ENCODE results near the gene RASGRF2. TPM values are rescaled to one million over a fixed set of nuclear protein-coding genes. Genes with fewer than 3 reads are reported as not detected.

RASGRF2 gene
- total RNA-seq, 1 experiment from 2014 or later = 0.18 TPM

DNA sequence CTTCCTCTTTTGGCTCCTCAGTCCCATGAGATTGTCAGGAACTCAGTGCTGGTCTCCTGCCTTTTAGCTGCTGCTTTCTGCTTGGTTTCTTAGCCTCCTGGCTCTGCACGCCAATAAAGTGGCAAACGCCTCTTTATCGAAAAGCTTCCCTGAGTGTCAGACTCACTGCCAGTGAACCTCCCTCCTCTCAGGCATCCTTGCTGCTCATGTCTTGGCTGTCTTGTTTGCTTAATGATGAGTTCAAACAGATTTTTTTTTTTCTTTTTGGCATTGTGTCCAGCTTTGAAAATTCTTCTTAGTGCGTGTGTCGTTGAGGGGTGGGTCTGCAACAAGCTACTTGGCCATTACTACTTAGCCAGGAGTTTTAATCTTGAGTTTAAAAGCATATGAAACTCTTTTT is 14.9 kb downstream of the RASGRF2 start:
- H3K9me3 ChIP-seq (ENCODE audit: low read length) = no peaks in the 10 kb centered on the region
- TF ChIP-seq, protein P1, sequence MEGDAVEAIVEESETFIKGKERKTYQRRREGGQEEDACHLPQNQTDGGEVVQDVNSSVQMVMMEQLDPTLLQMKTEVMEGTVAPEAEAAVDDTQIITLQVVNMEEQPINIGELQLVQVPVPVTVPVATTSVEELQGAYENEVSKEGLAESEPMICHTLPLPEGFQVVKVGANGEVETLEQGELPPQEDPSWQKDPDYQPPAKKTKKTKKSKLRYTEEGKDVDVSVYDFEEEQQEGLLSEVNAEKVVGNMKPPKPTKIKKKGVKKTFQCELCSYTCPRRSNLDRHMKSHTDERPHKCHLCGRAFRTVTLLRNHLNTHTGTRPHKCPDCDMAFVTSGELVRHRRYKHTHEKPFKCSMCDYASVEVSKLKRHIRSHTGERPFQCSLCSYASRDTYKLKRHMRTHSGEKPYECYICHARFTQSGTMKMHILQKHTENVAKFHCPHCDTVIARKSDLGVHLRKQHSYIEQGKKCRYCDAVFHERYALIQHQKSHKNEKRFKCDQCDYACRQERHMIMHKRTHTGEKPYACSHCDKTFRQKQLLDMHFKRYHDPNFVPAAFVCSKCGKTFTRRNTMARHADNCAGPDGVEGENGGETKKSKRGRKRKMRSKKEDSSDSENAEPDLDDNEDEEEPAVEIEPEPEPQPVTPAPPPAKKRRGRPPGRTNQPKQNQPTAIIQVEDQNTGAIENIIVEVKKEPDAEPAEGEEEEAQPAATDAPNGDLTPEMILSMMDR (conservative IDR thresholded peaks at IDR 0.05; ENCODE audit: low read depth, low read length) = no peak
- TF ChIP-seq EZH2phosphoT487 (IDR thresholded peaks at IDR 0.05; ENCODE audit: borderline replicate concordance, low read length) (no peak), EZH2 (IDR thresholded peaks at IDR 0.05; ENCODE audit: low read length, unreplicated experiment) (no peak)
- no peak overlapping the region for H3K27ac ChIP-seq (ENCODE audit: low read length)
- no peak overlapping the region for H3K4me3 ChIP-seq (ENCODE audit: low read length)
- ChIA-PET POLR2A (ENCODE audit: unreplicated experiment) (no interaction called here), CTCF (interaction anchor here (0.7 kb wide), 1 partner anchor 100 kb away, joined by 4 read pairs; no protein-coding TSS in a partner anchor)
- H3K9me2 ChIP-seq (replicated peaks; ENCODE audit: low read length) = no peaks in the 10 kb centered on the region
- no TSS peak for BruUV-seq (replicated peaks)
- H3F3A ChIP-seq (ENCODE audit: low read length, unreplicated experiment) = no peaks in the 10 kb centered on the region
- intact Hi-C loops (cut with micrococcal nuclease) = no loop called here
- H3K36me3 ChIP-seq (ENCODE audit: low read depth, low read length) = no peaks in the 10 kb centered on the region
- peak; percentile 91 for ATAC-seq
- H3K79me2 ChIP-seq (ENCODE audit: low read length) = no peaks in the 10 kb centered on the region
- peak; percentile 78 for DNase-seq
- no peak overlapping the region for H3K9ac ChIP-seq (ENCODE audit: low read length)
- no peaks in the 10 kb centered on the region for H4K20me1 ChIP-seq (ENCODE audit: low read length)
- peak overlapping the region; percentile 11; the same call in 1 of the 2 replicates for H3K4me2 ChIP-seq (ENCODE audit: low read length)
- no peaks in the 10 kb centered on the region for H3K27me3 ChIP-seq (ENCODE audit: low read length)
- H2AFZ ChIP-seq (ENCODE audit: low read length) = no peak overlapping the region
- H3K4me1 ChIP-seq (ENCODE audit: insufficient read depth, low read length) = peaks cover 12% of the 10 kb centered on the region

DNA sequence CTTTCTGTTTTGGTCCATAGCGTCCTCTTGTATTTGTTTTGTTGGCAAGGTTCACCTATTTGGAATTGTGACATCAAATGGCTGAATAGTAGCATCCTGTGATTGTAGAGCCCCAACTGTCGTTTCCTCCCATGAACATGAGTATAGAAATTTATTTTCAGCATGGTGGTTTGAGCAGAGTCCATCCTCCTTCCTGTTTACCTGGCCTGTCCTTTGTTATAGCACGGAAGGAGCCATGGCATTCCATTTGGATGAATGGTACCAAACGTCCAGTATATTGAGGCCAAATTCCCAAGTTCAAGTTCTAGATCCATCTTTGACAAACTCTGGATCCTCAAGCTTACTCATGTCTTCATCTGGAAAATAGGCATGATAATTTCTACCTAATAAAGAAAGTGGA is 16.8 kb downstream of the RASGRF2 start:
- no peaks in the 10 kb centered on the region for H3K9me3 ChIP-seq (ENCODE audit: low read length)
- peaks cover 12% of the 10 kb centered on the region for H3K4me1 ChIP-seq (ENCODE audit: insufficient read depth, low read length)
- no peaks in the 10 kb centered on the region for H3K36me3 ChIP-seq (ENCODE audit: low read depth, low read length)
- H3K27me3 ChIP-seq (ENCODE audit: low read length) = no peaks in the 10 kb centered on the region
- no peaks in the 10 kb centered on the region for H3K79me2 ChIP-seq (ENCODE audit: low read length)
- intact Hi-C loops (cut with micrococcal nuclease) = no loop called here
- ATAC-seq (no peak), DNase-seq (peak; percentile 40)
- no peak overlapping the region for H3K9ac ChIP-seq (ENCODE audit: low read length)
- H4K20me1 ChIP-seq (ENCODE audit: low read length) = no peaks in the 10 kb centered on the region
- BruUV-seq (replicated peaks) = no TSS peak
- ChIA-PET CTCF (no interaction called here), POLR2A (ENCODE audit: unreplicated experiment) (no interaction called here)
- no peaks in the 10 kb centered on the region for H3K9me2 ChIP-seq (replicated peaks; ENCODE audit: low read length)
- H3K27ac ChIP-seq (ENCODE audit: low read length) = no peak overlapping the region
- no peak overlapping the region for H2AFZ ChIP-seq (ENCODE audit: low read length)
- no peak overlapping the region for H3K4me3 ChIP-seq (ENCODE audit: low read length)
- TF ChIP-seq EZH2 (IDR thresholded peaks at IDR 0.05; ENCODE audit: low read length, unreplicated experiment) (no peak), EZH2phosphoT487 (IDR thresholded peaks at IDR 0.05; ENCODE audit: borderline replicate concordance, low read length) (no peak)
- TF ChIP-seq, protein P1 (conservative IDR thresholded peaks at IDR 0.05; ENCODE audit: low read depth, low read length) = no peak
- H3K4me2 ChIP-seq (ENCODE audit: low read length) = no peak overlapping the region
- H3F3A ChIP-seq (ENCODE audit: low read length, unreplicated experiment) = no peaks in the 10 kb centered on the region

DNA sequence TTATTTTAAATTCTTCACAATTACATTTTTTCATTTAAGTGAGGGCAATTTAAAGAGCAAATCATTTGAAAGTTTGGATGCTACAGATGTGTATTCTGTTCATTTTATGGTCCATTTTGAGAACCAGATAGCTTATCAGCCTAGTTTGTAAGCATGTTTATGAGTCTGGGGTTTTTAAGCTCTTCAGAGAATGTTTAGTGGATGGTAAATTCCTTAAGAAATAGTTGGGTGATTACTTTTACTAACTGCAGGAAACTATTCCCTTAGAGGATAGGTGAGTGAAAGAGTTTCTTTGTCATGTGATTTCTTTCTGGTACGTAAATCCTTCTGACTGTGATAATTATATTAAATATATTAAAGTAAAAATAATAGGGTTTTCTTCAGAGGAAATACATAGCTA is 17.6 kb downstream of the RASGRF2 start:
- H3K4me3 ChIP-seq (ENCODE audit: low read length) = no peak overlapping the region
- CTCF ChIA-PET = no interaction called here

More for the DNA sequence above, 17.6 kb downstream of the RASGRF2 start:
- Histone ChIP-seq H3K9ac (ENCODE audit: low read length) (no peak overlapping the region), H3K4me2 (ENCODE audit: low read length) (no peak overlapping the region), H4K20me1 (ENCODE audit: low read length) (no peaks in the 10 kb centered on the region), H3K27me3 (ENCODE audit: low read length) (no peaks in the 10 kb centered on the region), H3K9me3 (ENCODE audit: low read length) (no peaks in the 10 kb centered on the region), H3K4me1 (ENCODE audit: insufficient read depth, low read length) (peaks cover 12% of the 10 kb centered on the region), H3F3A (ENCODE audit: low read length, unreplicated experiment) (no peaks in the 10 kb centered on the region), H3K9me2 (replicated peaks; ENCODE audit: low read length) (no peaks in the 10 kb centered on the region), H3K79me2 (ENCODE audit: low read length) (no peaks in the 10 kb centered on the region), H3K27ac (ENCODE audit: low read length) (no peak overlapping the region), H2AFZ (ENCODE audit: low read length) (no peak overlapping the region), H3K36me3 (ENCODE audit: low read depth, low read length) (no peaks in the 10 kb centered on the region)
- ATAC-seq (no peak), DNase-seq (no peak)
- TF ChIP-seq EZH2 (IDR thresholded peaks at IDR 0.05; ENCODE audit: low read length, unreplicated experiment) = no peak
- TF ChIP-seq, protein P1 (conservative IDR thresholded peaks at IDR 0.05; ENCODE audit: low read depth, low read length) = no peak
- no TSS peak for BruUV-seq (replicated peaks)
- intact Hi-C loops (cut with micrococcal nuclease) = no loop called here
- POLR2A ChIA-PET (ENCODE audit: unreplicated experiment) = no interaction called here

All from PC-3 (cell line).